ENCODE data around the gene UVRAG. TPM values are rescaled to one million over a fixed set of nuclear protein-coding genes. Genes with fewer than 3 reads are reported as not detected.

Gene UVRAG
- total and polyA plus RNA-seq, 2 of the 4 experiments (the other 2 are of a cell fraction) = 5.6 to 10.9 TPM

DNA sequence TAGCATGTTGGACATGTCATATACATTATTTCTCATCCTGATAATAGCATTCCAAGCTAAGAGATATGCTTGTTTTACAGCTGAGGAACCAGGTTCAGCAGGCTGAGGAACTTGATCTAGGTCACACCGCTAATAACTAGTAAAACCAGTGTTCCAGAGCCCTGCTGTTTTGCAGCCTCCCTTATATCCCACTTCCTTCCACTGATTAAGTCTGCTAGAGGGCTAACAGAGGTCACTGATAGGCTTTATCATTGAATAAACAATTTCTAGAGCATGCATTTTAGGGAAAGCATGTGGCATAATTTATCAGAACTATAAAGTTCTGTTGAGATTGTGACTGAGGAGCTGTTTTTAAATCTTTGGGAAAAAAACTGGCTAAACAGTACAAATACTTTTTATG, 54.0 kb downstream of the UVRAG start:
- no peaks in the 10 kb centered on the region for H3K4me1 ChIP-seq (ENCODE audit: control insufficient read depth, insufficient read depth, low read length)
- H3K4me3 ChIP-seq (ENCODE audit: insufficient read depth, low read depth, low read length) = no peak overlapping the region
- DNase-seq = no peak
- no peak overlapping the region for H3K56ac ChIP-seq (ENCODE audit: extremely low read depth, insufficient read depth, low read length)
- dilution Hi-C loops (cut with HindIII; ENCODE audit: low sequenced_read_pairs, unreplicated experiment) (no loop called here), in situ Hi-C loops (cut with MboI; ENCODE audit: low sequenced_read_pairs) (no loop called here), intact Hi-C loops (cut with micrococcal nuclease) (loop anchor here (2.0 to 5.0 kb wide), 5 partner anchors 52 to 482 kb away; partner anchors contain the start of gene UVRAG)
- no peak overlapping the region for H2BK120ac ChIP-seq (ENCODE audit: low read depth, low read length)
- ChIA-PET POLR2A (ENCODE audit: unreplicated experiment) (no interaction called here), CTCF (interaction anchor here (0.9 to 1.4 kb wide), 3 partner anchors 46 to 69 kb away, joined by 3 to 4 read pairs (median 3); no protein-coding TSS in a partner anchor)
- WGBS, 2 experiments (ENCODE audit: extremely low coverage in 2 of 2, insufficient read length in 1 of 2) = no CpG with 5 or more reads among the region's 1 CpG
- H3K18ac ChIP-seq (ENCODE audit: low read depth, low read length) = no peak overlapping the region
- H3K36me3 ChIP-seq (ENCODE audit: control insufficient read depth, insufficient read depth, low read length) = 0 out of 2 replicates have a peak, but pooled peaks cover 1% of the 10 kb centered on the region
- no peak overlapping the region for H2AFZ ChIP-seq (replicated peaks; ENCODE audit: low read length, poor library complexity)
- no peak overlapping the region for H4K91ac ChIP-seq (ENCODE audit: insufficient read depth, low read depth, low read length)
- no TSS peak for BruUV-seq (replicated peaks)
- no peaks in the 10 kb centered on the region for H3K9me1 ChIP-seq (ENCODE audit: insufficient read depth, low read length)
- H3K9me3 ChIP-seq (ENCODE audit: control insufficient read depth, insufficient read depth, low read length) = no peaks in the 10 kb centered on the region
- no peak overlapping the region for H2BK5ac ChIP-seq (ENCODE audit: low read depth, low read length, poor library complexity, severe bottlenecking)
- H3K14ac ChIP-seq (replicated peaks; ENCODE audit: low read depth, low read length) = no peak overlapping the region
- no peak for ATAC-seq (ENCODE audit: low read depth)
- no peak overlapping the region for H3K4me2 ChIP-seq (ENCODE audit: low read depth, low read length)
- H2BK20ac ChIP-seq (ENCODE audit: low read depth, low read length) = no peak overlapping the region
- no peak overlapping the region for H4K5ac ChIP-seq (ENCODE audit: low read depth, low read length)
- no peak overlapping the region for H3K23ac ChIP-seq (ENCODE audit: low read depth, low read length)
- H2BK15ac ChIP-seq (ENCODE audit: low read depth, low read length) = no peak overlapping the region
- H3K4ac ChIP-seq (ENCODE audit: low read depth, low read length) = no peak overlapping the region
- no peak overlapping the region for H4K8ac ChIP-seq (ENCODE audit: low read depth in 2 of 2, low read length in 2 of 2)
- peaks cover 8 to 9% of the 10 kb centered on the region in 2 experiments; a peak in 3 of 4 replicates for H3K79me1 ChIP-seq (ENCODE audit: low read depth in 1 of 2, low read length in 2 of 2)
- H3K9ac ChIP-seq (ENCODE audit: low read depth, low read length) = no peak overlapping the region
- H4K20me1 ChIP-seq (ENCODE audit: insufficient read depth, low read length) = peaks cover 5% of the 10 kb centered on the region; the same call in 1 of the 2 replicates
- H3K27me3 ChIP-seq (ENCODE audit: control insufficient read depth, insufficient read depth, low read length) = no peaks in the 10 kb centered on the region
- no peak overlapping the region for H2AK9ac ChIP-seq (replicated peaks; ENCODE audit: low read depth, low read length, poor library complexity)
- TF ChIP-seq RCOR1 (IDR thresholded peaks at IDR 0.05; ENCODE audit: insufficient replicate concordance, low read length) (no peak), BHLHE40 (IDR thresholded peaks at IDR 0.05; ENCODE audit: low read depth, low read length) (no peak), RAD21 (IDR thresholded peaks at IDR 0.05; ENCODE audit: low read length) (no peak), RFX5 (IDR thresholded peaks at IDR 0.05; ENCODE audit: low read depth, low read length) (no peak), CEBPB (IDR thresholded peaks at IDR 0.05; ENCODE audit: low read depth, low read length) (no peak), MAZ (IDR thresholded peaks at IDR 0.05; ENCODE audit: borderline replicate concordance, low read depth, low read length) (no peak), CHD1 (IDR thresholded peaks at IDR 0.05; ENCODE audit: low read depth, low read length) (no peak), SMC3 (IDR thresholded peaks at IDR 0.05; ENCODE audit: low read depth, low read length) (no peak), POLR2A (IDR thresholded peaks at IDR 0.05; ENCODE audit: low read depth, low read length) (no peak), NFE2L2 (IDR thresholded peaks at IDR 0.05; ENCODE audit: low read depth, low read length) (no peak), MAFK (IDR thresholded peaks at IDR 0.05; ENCODE audit: low read depth, low read length) (no peak), FOS (IDR thresholded peaks at IDR 0.05; ENCODE audit: low read depth, low read length) (no peak), MXI1 (IDR thresholded peaks at IDR 0.05; ENCODE audit: borderline replicate concordance, low read depth, low read length) (no peak)
- TF ChIP-seq, protein P1, sequence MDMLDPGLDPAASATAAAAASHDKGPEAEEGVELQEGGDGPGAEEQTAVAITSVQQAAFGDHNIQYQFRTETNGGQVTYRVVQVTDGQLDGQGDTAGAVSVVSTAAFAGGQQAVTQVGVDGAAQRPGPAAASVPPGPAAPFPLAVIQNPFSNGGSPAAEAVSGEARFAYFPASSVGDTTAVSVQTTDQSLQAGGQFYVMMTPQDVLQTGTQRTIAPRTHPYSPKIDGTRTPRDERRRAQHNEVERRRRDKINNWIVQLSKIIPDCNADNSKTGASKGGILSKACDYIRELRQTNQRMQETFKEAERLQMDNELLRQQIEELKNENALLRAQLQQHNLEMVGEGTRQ (IDR thresholded peaks at IDR 0.05; ENCODE audit: low read depth, low read length) = no peak
- TF ChIP-seq, protein P2, sequence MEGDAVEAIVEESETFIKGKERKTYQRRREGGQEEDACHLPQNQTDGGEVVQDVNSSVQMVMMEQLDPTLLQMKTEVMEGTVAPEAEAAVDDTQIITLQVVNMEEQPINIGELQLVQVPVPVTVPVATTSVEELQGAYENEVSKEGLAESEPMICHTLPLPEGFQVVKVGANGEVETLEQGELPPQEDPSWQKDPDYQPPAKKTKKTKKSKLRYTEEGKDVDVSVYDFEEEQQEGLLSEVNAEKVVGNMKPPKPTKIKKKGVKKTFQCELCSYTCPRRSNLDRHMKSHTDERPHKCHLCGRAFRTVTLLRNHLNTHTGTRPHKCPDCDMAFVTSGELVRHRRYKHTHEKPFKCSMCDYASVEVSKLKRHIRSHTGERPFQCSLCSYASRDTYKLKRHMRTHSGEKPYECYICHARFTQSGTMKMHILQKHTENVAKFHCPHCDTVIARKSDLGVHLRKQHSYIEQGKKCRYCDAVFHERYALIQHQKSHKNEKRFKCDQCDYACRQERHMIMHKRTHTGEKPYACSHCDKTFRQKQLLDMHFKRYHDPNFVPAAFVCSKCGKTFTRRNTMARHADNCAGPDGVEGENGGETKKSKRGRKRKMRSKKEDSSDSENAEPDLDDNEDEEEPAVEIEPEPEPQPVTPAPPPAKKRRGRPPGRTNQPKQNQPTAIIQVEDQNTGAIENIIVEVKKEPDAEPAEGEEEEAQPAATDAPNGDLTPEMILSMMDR (conservative IDR thresholded peaks at IDR 0.05; ENCODE audit: low read depth, low read length) = no peak
- TF ChIP-seq, protein P3, sequence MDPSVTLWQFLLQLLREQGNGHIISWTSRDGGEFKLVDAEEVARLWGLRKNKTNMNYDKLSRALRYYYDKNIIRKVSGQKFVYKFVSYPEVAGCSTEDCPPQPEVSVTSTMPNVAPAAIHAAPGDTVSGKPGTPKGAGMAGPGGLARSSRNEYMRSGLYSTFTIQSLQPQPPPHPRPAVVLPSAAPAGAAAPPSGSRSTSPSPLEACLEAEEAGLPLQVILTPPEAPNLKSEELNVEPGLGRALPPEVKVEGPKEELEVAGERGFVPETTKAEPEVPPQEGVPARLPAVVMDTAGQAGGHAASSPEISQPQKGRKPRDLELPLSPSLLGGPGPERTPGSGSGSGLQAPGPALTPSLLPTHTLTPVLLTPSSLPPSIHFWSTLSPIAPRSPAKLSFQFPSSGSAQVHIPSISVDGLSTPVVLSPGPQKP (IDR thresholded peaks at IDR 0.05; ENCODE audit: borderline replicate concordance, low read depth, low read length) = no peak
- no peak overlapping the region for H2AK5ac ChIP-seq (ENCODE audit: low read depth, low read length)
- H3K27ac ChIP-seq (ENCODE audit: insufficient read depth, low read length) = no peak overlapping the region

Data from IMR-90 (cell line).